ENCODE data around the gene FLRT2. TPM values are rescaled to one million over a fixed set of nuclear protein-coding genes. Genes with fewer than 3 reads are reported as not detected.

FLRT2 gene
- total and polyA plus RNA-seq, 9 of the 15 experiments (the other 6 are each of a cell fraction or from before 2014, with no cell fraction given): 0.02 TPM; not detected in 8

- DNase-seq (ENCODE audit: extremely low read depth in 1 of 4, low spot score in 3 of 4) (no peak), ATAC-seq (no peak), FAIRE-seq (no peak)
- Histone ChIP-seq H3K4me3 (no peak overlapping the region), H3K27me3 (ENCODE audit: control insufficient read depth in 2 of 2, insufficient read depth in 2 of 2, low read length in 2 of 2) (no peaks in the 10 kb centered on the region), H3K4me1 (replicated peaks in 1 of 2; ENCODE audit: control insufficient read depth in 2 of 2, insufficient read depth in 2 of 2, low read length in 2 of 2) (no peaks in the 10 kb centered on the region), H4K20me1 (replicated peaks; ENCODE audit: control insufficient read depth, insufficient read depth, low read length) (no peaks in the 10 kb centered on the region), H3K4me2 (ENCODE audit: insufficient read depth, low read length) (no peak overlapping the region), H3K79me2 (ENCODE audit: control insufficient read depth, insufficient read depth, low read length) (no peaks in the 10 kb centered on the region), H3K27ac (ENCODE audit: extremely low read depth, low read depth, low read length) (no peak overlapping the region), H3K9me1 (ENCODE audit: control insufficient read depth, insufficient read depth, low read length) (no peaks in the 10 kb centered on the region), H3K36me3 (ENCODE audit: control insufficient read depth, insufficient read depth, low read length) (no peaks in the 10 kb centered on the region), H2AFZ (ENCODE audit: low read depth, low read length) (no peak overlapping the region), H3K9ac (ENCODE audit: insufficient read depth in 1 of 2, low read depth in 2 of 2, low read length in 2 of 2) (no peak overlapping the region), H3K9me3 (replicated peaks; ENCODE audit: control insufficient read depth, insufficient read depth, low read depth, low read length) (no peaks in the 10 kb centered on the region)
- 0% methylated on average over 1 of the region's 1 CpG for WGBS (ENCODE audit: insufficient coverage, low coverage, missing lambda C conversion rate)
- POLR2A ChIA-PET: no interaction called here
- in situ Hi-C loops (cut with MboI): no loop called here
- CTCF ChIA-PET (ENCODE audit: low intra/inter-chr PET ratio): no interaction called here
- intact Hi-C loops (cut with micrococcal nuclease): no loop called here
- no TSS peak for BruUV-seq (replicated peaks)
- no peak for TF ChIP-seq RFX5 (IDR thresholded peaks at IDR 0.05; ENCODE audit: low read depth, low read length)
- no peak for TF ChIP-seq MGA (IDR thresholded peaks at IDR 0.05)
- TF ChIP-seq POLR3A (IDR thresholded peaks at IDR 0.05; ENCODE audit: borderline replicate concordance, extremely low read depth, insufficient read depth, insufficient read length): no peak
- no peak for TF ChIP-seq KLF16 (IDR thresholded peaks at IDR 0.05)
- TF ChIP-seq JUN (IDR thresholded peaks at IDR 0.05; ENCODE audit: borderline replicate concordance, low read depth, low read length): no peak
- TF ChIP-seq JUN (CRISPR knock-in tag; IDR thresholded peaks at IDR 0.05; ENCODE audit: borderline replicate concordance): no peak
- no peak for TF ChIP-seq CBFB (CRISPR knock-in tag; IDR thresholded peaks at IDR 0.05)
- TF ChIP-seq LEF1 (IDR thresholded peaks at IDR 0.05): no peak
- TF ChIP-seq SRSF7 (optimal IDR thresholded peaks at IDR 0.05; ENCODE audit: low read depth, low read length): no peak
- TF ChIP-seq NFYB (IDR thresholded peaks at IDR 0.05; ENCODE audit: extremely low read depth, insufficient read length): no peak
- no peak for TF ChIP-seq COPS2 (conservative IDR thresholded peaks at IDR 0.05)
- no peak for TF ChIP-seq ZKSCAN1 (IDR thresholded peaks at IDR 0.05; ENCODE audit: low read depth, low read length)
- no peak for TF ChIP-seq EWSR1 (IDR thresholded peaks at IDR 0.05; ENCODE audit: borderline replicate concordance, low read depth, partially characterized antibody)
- no peak for TF ChIP-seq PURB (CRISPR knock-in tag; IDR thresholded peaks at IDR 0.05; ENCODE audit: low read depth)
Observed at GRCh38 chr14:85601246-85601645, 71.3 kb downstream of the FLRT2 start.

All from K562 (cell line).